Measurements from ENCODE around the gene CAMK2D.

The CAMK2D gene

DNA sequence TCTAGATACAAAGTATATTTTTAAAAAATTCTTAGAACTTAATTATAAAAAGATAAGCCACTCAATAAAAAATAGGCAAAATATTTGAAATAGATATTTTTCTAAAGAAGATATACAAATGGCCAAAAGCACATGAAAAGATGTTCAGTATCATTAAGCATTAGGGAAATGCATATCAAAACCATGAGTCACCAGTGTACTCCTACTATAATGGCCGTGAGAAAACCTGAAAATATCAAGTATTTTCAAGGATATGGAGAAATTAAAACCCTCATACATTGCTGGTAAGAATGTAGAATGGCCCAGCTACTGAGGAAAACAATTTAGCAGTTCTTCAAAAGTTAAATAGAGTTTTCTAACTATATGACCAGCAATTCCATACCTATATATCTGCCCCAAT is 337.9 kb downstream of the CAMK2D start:
- no peak for DNase-seq

DNA sequence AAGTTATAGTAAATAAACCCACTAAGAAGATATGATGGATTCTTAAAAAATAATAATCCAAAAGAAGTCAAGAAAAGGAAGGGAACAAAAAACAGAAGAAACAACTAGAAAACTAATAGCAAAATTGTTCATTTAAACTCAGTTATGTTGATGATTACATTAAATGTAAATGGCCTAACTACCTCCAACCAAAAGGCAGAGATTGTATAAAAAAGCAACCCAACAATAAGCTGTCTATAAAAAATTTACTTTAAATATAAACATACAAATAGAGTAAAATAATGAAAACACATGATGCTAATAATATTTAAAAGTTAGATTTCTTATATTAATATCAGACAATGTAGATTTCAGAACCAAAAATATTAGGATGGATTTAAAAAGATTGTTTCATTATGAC is 340.6 kb downstream of the CAMK2D start:
- DNase-seq = no peak

DNA sequence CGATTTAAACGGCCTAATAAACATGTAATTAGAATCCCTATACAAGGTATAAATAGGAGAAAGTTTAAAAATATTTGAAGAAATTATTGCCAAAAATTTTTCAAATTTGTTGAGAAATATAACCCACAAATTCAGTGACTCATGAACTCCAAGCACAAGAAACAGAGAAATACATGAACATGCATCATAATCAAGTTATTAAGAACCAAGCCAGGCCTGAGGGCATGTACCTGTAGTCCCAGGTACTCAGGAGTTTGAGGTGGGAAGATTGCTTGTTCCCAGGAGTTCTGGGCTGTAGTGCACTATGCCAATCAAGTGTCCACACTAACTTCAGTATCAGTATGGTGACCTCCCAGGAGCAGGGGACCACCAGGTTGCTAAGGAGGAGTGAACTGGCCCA is 341.9 kb downstream of the CAMK2D start:
- no peak for DNase-seq

DNA sequence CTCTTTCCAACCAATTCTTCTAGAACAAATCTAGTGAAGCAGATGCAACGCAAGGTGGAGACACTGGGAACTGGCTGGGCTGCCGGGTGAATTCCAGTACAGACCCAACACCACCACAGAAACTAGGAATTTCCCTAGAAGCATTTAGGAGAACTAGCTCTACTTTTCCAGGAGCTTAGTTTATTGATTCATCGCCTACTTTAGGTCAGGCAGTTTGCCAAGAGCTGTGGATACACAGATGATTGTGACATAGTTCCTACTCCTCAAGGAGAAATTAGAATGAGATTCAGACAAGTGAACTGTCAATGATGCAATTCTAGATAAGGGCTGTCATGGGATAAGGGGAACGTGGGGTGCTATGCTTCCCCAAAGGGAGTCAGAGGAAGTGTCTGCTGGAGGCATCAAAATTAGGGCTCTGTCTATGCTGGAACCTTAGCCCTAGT is 350.0 kb downstream of the CAMK2D start:
- DNase-seq = no peak

DNA sequence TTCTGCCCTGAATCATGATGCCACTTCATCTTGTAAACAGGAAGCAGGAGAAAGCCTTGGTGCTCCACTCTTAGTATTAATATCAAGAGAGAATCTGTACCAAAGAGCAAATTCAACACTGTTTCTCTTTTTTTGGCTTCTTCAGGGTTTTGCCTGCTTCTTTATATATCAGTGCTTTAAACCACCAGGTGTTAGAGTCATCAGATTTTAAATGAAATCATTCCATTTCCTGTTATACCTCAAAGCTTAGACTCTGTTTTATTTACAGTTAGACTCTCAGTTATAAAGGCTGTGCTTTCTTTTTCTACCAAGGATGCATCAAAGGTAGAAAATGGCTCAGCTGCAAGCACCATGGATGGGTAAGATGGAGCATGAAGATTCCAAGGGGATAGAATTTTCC is 350.9 kb downstream of the CAMK2D start:
- no peak for DNase-seq

DNA sequence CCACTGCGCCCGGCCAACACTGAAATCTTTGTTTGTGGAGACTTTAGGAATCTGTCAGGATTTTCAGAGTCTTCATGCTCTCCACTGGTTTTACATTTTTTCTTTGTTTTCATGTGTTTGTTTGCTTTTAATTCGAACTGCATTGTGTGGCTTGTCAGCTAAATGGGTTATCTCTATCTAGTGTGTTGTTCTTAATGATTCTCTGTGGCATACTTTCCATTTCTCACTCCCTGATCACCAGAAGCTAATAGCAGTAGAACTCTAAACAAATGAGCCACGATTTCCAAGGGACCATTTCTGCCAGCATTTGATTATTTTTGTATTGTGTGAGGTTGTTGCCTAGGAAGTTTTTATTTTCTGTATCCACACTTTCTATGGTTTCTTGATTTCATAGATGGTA is 352.4 kb downstream of the CAMK2D start:
- DNase-seq = no peak

DNA sequence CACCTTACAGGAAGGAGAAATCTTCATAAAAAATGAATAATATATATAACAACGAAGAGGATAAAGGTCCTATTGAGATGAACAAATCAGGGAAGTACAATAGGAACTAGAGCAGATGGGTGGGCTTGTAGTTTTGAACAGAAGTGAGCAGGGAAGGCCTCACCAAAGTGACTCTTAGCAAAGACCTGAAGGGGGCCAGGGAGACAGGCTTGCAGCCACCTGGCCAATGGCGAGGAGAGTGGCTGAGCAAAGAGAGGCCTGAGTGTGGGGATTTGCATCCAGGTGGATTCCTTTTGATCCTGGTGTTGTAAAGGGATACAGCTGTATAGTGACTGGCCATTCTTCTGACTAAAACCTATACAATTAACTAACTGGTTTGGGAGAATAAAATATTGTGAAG is 354.1 kb downstream of the CAMK2D start:
- no peak for DNase-seq

DNA sequence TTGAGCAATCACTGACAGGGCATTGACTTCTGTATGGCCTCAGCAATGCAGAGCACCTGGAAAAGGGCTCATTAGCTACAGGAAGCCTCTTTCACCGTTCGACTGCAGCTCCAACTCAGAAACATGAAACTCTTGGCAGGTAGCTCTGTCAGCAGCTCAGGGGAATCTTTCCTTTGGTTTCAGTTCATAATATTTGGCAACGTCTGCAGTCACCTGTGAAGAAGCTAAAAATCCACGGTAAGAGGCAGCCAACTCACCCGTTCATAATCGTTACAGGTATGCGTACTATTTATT is 354.9 kb downstream of the CAMK2D start:
- DNase-seq = no peak

DNA sequence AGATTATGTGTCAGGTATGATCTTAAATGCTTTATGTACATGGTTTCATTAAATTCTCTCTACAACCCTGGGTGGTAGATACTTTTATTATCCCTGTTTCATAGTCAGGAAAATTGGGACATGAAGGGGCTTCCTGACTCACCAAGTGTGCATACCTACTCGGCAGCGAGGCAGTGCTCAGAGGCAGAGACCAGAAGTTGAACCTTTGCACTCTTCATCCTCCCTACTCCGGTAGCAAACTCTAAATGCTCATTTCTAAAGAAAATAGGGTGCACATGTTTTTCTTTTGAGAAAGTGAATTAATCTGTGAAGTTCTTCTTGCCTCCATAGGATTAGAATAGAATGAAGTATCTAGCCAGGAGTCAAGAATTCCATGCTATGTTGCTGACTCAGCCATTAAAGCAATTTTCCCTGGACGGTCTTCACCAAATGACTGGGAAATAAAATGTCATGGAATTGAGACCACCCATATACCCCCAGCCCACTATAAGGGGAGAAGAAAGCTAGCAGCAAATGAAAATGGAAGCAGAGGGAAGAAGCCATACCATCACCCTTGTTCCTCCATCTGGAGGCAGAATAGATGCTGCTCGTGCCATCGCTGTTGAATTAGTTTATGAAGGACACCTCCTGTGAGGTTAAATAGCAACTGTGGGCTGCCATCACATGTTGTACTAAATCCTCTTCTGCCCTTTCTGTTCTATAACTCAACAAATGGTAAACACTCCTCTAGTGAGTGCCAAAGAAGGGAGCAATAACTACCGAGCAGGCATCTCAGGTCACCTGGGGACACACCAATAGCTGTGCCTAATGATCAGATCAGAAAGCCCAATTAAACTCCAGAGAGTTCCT is 355.4 kb downstream of the CAMK2D start:
- no peak for DNase-seq

DNA sequence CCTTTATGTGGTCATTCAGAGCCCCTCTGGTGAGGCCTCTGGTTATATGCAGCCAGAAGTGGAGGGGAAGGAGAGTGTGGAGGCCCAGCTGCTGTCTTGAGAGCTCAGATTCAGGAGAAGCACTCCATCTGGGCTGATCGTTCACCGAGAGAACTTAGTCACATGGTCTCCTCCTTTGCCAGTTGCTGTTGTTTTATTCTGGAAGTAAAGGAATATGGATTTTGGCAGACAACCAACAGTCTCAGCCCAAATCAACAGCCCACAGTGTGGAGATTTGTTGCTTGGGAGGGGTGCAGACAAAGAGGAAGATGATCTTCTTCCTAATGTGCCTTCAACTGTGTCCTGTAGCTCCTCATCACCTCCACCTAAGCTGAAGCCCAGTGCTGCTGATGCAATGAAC is 356.7 kb downstream of the CAMK2D start:
- DNase-seq = no peak

DNA sequence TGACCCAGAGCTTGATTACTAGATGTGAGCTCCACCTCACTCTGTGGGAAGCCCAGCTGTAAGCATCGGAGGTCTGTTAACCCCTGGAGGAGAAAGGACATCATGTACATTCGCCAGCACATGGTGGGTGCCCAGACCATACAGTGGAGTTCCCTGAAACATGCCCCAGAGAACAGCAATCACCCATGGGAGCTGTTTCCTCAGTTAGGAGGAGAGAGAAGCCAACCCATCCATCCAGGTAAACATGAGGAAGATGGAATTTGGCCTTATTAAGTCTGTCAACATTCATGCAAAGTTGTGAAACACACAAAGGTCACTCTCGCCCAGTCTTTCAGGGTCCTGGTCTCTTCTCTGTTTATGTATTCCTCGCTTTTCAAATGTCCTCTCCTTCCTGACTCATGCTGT is 357.4 kb downstream of the CAMK2D start:
- no peak for DNase-seq

Data from bone marrow (tissue), 2 donors.